Measurements from ENCODE around the gene HMGA1. TPM values are rescaled to one million over a fixed set of nuclear protein-coding genes. Genes with fewer than 3 reads are reported as not detected.
A peak's percentile ranks its signal among the peaks of the same experiment; 100 is the strongest.

Gene HMGA1
- total and polyA plus RNA-seq, 2 of the 13 experiments (the other 11 are each of a cell fraction or from before 2014, with no cell fraction given): 117 to 145 TPM

- no peak for TF ChIP-seq ARID3A (IDR thresholded peaks at IDR 0.05; ENCODE audit: low read depth, low read length)
- TF ChIP-seq ZNF468 (CRISPR knock-in tag; IDR thresholded peaks at IDR 0.05): peak; percentile 98
- TF ChIP-seq SIN3A (IDR thresholded peaks at IDR 0.05; ENCODE audit: borderline replicate concordance, low read depth, low read length): no peak
- TF ChIP-seq MTA1 (CRISPR knock-in tag; IDR thresholded peaks at IDR 0.05; ENCODE audit: borderline replicate concordance): peak; percentile 83; the same call in 1 of the 2 replicates
- TF ChIP-seq ZNF160 (CRISPR knock-in tag; IDR thresholded peaks at IDR 0.05): peak; percentile 92; the same call in 1 of the 2 replicates
- TF ChIP-seq ZFP41 (CRISPR knock-in tag; IDR thresholded peaks at IDR 0.05; ENCODE audit: borderline replicate concordance): peak; percentile 87; the same call in 1 of the 2 replicates
- TF ChIP-seq SP1 (IDR thresholded peaks at IDR 0.05): no peak
- peak; percentile 65; the same call in 1 of the 2 replicates for TF ChIP-seq SP1 (CRISPR knock-in tag; IDR thresholded peaks at IDR 0.05)
- peak; percentile 97 for TF ChIP-seq IRF9 (CRISPR knock-in tag; IDR thresholded peaks at IDR 0.05; ENCODE audit: borderline replicate concordance)
- TF ChIP-seq SIX1 (CRISPR knock-in tag; IDR thresholded peaks at IDR 0.05; ENCODE audit: borderline replicate concordance): no peak; the same call in 1 of the 2 replicates
- peak; percentile 93 for TF ChIP-seq ZBTB2 (CRISPR knock-in tag; IDR thresholded peaks at IDR 0.05; ENCODE audit: low read depth)
- TF ChIP-seq ZNF775 (CRISPR knock-in tag; IDR thresholded peaks at IDR 0.05; ENCODE audit: borderline replicate concordance): peak; percentile 72; the same call in 1 of the 2 replicates
- 0 out of 2 replicates have a peak, but pooled peaks have one; percentile 49 for TF ChIP-seq PRDM4 (CRISPR knock-in tag; IDR thresholded peaks at IDR 0.05; ENCODE audit: borderline replicate concordance)
- TF ChIP-seq RXRB (CRISPR knock-in tag; IDR thresholded peaks at IDR 0.05; ENCODE audit: borderline replicate concordance): peak; percentile 33; the same call in 1 of the 2 replicates
- no peak for TF ChIP-seq MTA3 (CRISPR knock-in tag; IDR thresholded peaks at IDR 0.05)
- 0 out of 2 replicates have a peak, but pooled peaks have one; percentile 83 for TF ChIP-seq GLMP (CRISPR knock-in tag; IDR thresholded peaks at IDR 0.05; ENCODE audit: borderline replicate concordance)
- no peak for TF ChIP-seq CC2D1A (CRISPR knock-in tag; IDR thresholded peaks at IDR 0.05)
- TF ChIP-seq ZSCAN22 (CRISPR knock-in tag; IDR thresholded peaks at IDR 0.05): no peak
- TF ChIP-seq ZNF367 (CRISPR knock-in tag; IDR thresholded peaks at IDR 0.05; ENCODE audit: borderline replicate concordance): peak; percentile 72; the same call in 1 of the 2 replicates
- TF ChIP-seq ZNF766 (CRISPR knock-in tag; IDR thresholded peaks at IDR 0.05; ENCODE audit: borderline replicate concordance): peak; percentile 98
Measured at GRCh38 chr6:34237722-34238584, 1.3 kb downstream of the HMGA1 start (continued).

All from HepG2 (cell line).